Measurements from ENCODE around the gene ZNF669. TPM values are rescaled to one million over a fixed set of nuclear protein-coding genes. Genes with fewer than 3 reads are reported as not detected.

Gene ZNF669
- total RNA-seq, 1 donor from 2014 or later: 44.8 TPM

GRCh38 chr1:247077876-247078257 lies 26.3 kb downstream of the ZNF669 start:
- FAIRE-seq (no peak), DNase-seq (ENCODE audit: low spot score in 2 of 2) (peak in 1 of 2 donors; percentile 14)

- no peak for FAIRE-seq
- DNase-seq (ENCODE audit: low spot score in 2 of 2): no peak
Observed at GRCh38 chr1:247077213-247077612, 26.9 kb downstream of the ZNF669 start.

- no peak for FAIRE-seq
Observed at GRCh38 chr1:247070645-247071044, 33.5 kb downstream of the ZNF669 start.

GRCh38 chr1:247064304-247064703 lies 39.9 kb downstream of the ZNF669 start:
- no peak for FAIRE-seq
- DNase-seq (ENCODE audit: low spot score in 2 of 2): no peak

More at GRCh38 chr1:247070645-247071044, 33.5 kb downstream of the ZNF669 start:
- DNase-seq (ENCODE audit: low spot score in 2 of 2): no peak

- DNase-seq (ENCODE audit: low spot score in 2 of 2) (no peak), FAIRE-seq (no peak)
Observed at GRCh38 chr1:247060771-247061170, 43.4 kb downstream of the ZNF669 start.

DNA sequence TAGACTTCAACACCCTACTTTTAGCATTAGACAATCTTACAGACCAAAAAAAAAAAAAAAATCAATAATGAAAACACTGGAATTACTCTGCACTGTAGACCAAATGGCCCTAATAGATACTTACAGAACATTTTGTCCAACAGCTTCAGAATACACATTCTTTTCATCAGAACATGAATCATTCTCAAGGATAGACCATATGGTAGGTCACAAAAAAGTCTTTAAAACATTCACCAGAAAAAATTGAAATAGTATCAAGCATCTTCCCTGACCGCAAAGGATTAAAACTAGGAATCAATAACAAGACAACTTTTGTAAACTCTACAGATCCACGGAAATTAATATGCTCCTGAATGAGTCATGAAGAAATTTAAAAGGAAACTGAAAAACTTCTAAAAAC lies 48.1 kb downstream of the ZNF669 start:
- DNase-seq (ENCODE audit: low spot score in 2 of 2) (no peak), FAIRE-seq (no peak)

DNA sequence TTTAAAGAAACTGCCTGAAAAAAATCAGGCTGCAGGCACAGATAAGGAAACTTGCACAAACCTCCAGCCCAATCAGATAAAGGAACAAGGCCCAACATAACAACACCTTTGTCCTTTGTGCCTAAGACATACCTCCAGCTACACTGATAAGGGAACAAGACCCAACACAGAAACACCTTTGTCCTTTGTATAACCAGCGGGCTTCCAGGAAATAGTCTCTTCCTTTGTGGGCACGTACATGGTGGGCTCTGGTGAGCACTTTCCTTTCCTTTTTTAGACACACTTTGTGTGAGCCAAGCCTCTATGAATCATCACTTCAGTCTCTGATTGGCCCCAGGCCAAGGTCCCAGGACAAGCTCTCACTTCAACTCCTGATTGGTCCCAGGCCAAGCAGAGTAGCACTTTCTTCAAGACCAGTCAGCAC lies 49.2 kb downstream of the ZNF669 start:
- FAIRE-seq (no peak), DNase-seq (ENCODE audit: low spot score in 2 of 2) (no peak)

Other genes with a start within 250 kb of the ZNF669 start
- 43.6 TPM for gene AHCTF1, start 172.4 kb downstream of the ZNF669 start, total RNA-seq
- 6.1 TPM for gene ZNF695, start 96.3 kb downstream of the ZNF669 start, total RNA-seq
- 25.3 TPM for gene ZNF670, start 25.5 kb downstream of the ZNF669 start, total RNA-seq
- 671 TPM for gene ZNF124, start 67.7 kb upstream of the ZNF669 start, total RNA-seq
- gene VN1R5, start 151.7 kb upstream of the ZNF669 start, total RNA-seq: not detected
- 13.9 TPM for gene ZNF496, start 227.5 kb upstream of the ZNF669 start, total RNA-seq